ENCODE data around the gene ICE2. TPM values are rescaled to one million over a fixed set of nuclear protein-coding genes. Genes with fewer than 3 reads are reported as not detected.

Gene ICE2
- total and polyA plus RNA-seq, 4 donors: 10.0 to 67.5 (median 23.6) TPM

DNA sequence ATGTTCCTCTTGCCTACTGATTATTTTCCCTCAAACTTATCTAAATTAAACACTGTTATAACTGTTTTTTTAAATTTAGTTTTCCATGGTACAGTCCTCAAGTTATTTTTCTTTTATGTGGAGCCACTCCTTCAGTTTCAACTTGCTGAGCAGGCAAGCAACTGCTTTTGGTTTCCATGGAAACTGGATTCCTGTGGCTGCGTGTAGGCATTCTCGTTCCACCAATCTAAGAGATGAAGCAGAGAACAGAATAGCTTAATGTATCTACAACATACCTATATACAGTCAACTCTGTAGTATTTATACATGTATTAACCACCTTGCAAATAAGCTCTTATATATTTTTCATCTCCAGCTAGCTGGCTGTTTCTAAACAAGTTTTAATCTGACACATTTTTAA is 55.4 kb downstream of the ICE2 start:
- no peak overlapping the region for H3K9ac ChIP-seq (ENCODE audit: insufficient read depth in 1 of 2, low read length in 2 of 2)
- whole genome bisulfite sequencing, 2 donors: 22 to 42% methylated on average over 2 of the region's 2 CpGs
- H3K36me3 ChIP-seq (ENCODE audit: control insufficient read depth in 4 of 4, insufficient read depth in 4 of 4, low read length in 4 of 4): peaks cover 1 to 10% (median 3%) of the 10 kb centered on the region in 4 donors
- H3K27ac ChIP-seq (ENCODE audit: low read depth in 1 of 2, low read length in 1 of 2): no peak overlapping the region
- H3K9me3 ChIP-seq (ENCODE audit: control insufficient read depth in 4 of 4, insufficient read depth in 3 of 4, low read length in 3 of 4): no peaks in the 10 kb centered on the region
- no peak overlapping the region for H3K4me3 ChIP-seq
- DNase-seq: peak; percentile 79 to 93 (median 90)
- TF ChIP-seq, protein P1, sequence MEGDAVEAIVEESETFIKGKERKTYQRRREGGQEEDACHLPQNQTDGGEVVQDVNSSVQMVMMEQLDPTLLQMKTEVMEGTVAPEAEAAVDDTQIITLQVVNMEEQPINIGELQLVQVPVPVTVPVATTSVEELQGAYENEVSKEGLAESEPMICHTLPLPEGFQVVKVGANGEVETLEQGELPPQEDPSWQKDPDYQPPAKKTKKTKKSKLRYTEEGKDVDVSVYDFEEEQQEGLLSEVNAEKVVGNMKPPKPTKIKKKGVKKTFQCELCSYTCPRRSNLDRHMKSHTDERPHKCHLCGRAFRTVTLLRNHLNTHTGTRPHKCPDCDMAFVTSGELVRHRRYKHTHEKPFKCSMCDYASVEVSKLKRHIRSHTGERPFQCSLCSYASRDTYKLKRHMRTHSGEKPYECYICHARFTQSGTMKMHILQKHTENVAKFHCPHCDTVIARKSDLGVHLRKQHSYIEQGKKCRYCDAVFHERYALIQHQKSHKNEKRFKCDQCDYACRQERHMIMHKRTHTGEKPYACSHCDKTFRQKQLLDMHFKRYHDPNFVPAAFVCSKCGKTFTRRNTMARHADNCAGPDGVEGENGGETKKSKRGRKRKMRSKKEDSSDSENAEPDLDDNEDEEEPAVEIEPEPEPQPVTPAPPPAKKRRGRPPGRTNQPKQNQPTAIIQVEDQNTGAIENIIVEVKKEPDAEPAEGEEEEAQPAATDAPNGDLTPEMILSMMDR (IDR thresholded peaks at IDR 0.05; ENCODE audit: control extremely low read depth, extremely low read depth): no peak
- peaks cover 0 to 52% (median 18%) of the 10 kb centered on the region in 5 donors for H3K4me1 ChIP-seq (ENCODE audit: control insufficient read depth in 5 of 5, insufficient read depth in 5 of 5, low read length in 5 of 5)
- no peak for ATAC-seq (ENCODE audit: insufficient read depth, low FRiP score)
- no peaks in the 10 kb centered on the region for H3K27me3 ChIP-seq (ENCODE audit: control insufficient read depth in 3 of 3, insufficient read depth in 3 of 3, low read length in 2 of 3)

DNA sequence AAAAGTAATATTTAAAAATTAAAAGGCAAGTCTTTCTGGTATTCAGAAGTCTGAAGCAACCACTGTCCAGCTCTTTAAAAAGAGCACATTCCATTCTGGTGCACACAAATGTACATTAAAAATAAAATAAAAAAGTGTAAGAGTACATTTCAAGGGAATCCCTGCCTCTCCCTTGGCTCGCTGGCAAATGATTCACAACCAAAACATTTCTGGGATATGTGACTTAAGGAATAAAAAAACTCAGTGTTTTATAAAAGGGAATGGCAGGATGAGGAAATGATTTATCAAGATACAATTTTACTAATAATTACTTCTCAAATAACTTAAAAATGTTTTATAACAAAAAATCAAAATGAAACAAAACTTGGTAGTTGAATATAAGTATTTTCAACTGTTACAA is 57.4 kb downstream of the ICE2 start:
- H3K4me3 ChIP-seq: no peak overlapping the region
- no peaks in the 10 kb centered on the region for H3K9me3 ChIP-seq (ENCODE audit: control insufficient read depth in 4 of 4, insufficient read depth in 3 of 4, low read length in 3 of 4)
- TF ChIP-seq, protein P1 (IDR thresholded peaks at IDR 0.05; ENCODE audit: control extremely low read depth, extremely low read depth): no peak
- DNase-seq (no peak), ATAC-seq (ENCODE audit: insufficient read depth, low FRiP score) (no peak)
- H3K27me3 ChIP-seq (ENCODE audit: control insufficient read depth in 3 of 3, insufficient read depth in 3 of 3, low read length in 2 of 3): no peaks in the 10 kb centered on the region
- H3K4me1 ChIP-seq (ENCODE audit: control insufficient read depth in 5 of 5, insufficient read depth in 5 of 5, low read length in 5 of 5): peaks cover 0 to 40% (median 14%) of the 10 kb centered on the region in 5 donors
- WGBS, 2 donors: 80 to 87% methylated on average over 1 of the region's 1 CpG
- peaks cover 0 to 10% (median 3%) of the 10 kb centered on the region in 4 donors for H3K36me3 ChIP-seq (ENCODE audit: control insufficient read depth in 4 of 4, insufficient read depth in 4 of 4, low read length in 4 of 4)
- H3K9ac ChIP-seq (ENCODE audit: insufficient read depth in 1 of 2, low read length in 2 of 2): no peak overlapping the region
- no peak overlapping the region for H3K27ac ChIP-seq (ENCODE audit: low read depth in 1 of 2, low read length in 1 of 2)

DNA sequence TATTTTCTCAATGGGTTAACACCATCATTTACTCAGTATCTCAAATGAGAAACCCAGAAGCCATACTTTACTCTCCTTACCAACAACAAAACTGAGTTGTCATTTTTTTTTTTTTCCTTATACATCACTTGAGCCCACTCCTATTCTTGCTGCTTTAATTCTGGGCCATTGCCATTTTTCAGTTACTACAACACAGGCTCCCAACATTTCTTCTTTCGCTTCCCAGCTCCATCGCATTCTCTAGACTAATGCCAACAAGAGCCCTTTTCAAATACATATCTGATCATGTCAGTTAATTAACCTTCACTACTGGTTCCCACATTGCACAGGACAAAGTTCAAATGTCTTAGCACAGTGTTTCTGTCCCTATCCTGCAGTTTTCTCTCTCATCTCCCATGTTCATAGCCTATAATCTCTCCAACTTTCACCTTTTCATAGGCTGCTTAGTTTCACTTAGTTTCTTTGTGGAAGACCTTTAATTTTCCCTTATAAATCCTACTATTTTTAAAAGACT is 58.7 kb downstream of the ICE2 start:
- H3K9me3 ChIP-seq (ENCODE audit: control insufficient read depth in 4 of 4, insufficient read depth in 3 of 4, low read length in 3 of 4): no peaks in the 10 kb centered on the region
- H3K4me3 ChIP-seq: no peak overlapping the region
- TF ChIP-seq, protein P1 (IDR thresholded peaks at IDR 0.05; ENCODE audit: control extremely low read depth, extremely low read depth): no peak
- 73 to 91% methylated on average over 2 of the region's 2 CpGs for WGBS, 2 donors
- no peak for ATAC-seq (ENCODE audit: insufficient read depth, low FRiP score)
- H3K36me3 ChIP-seq (ENCODE audit: control insufficient read depth in 4 of 4, insufficient read depth in 4 of 4, low read length in 4 of 4): peaks cover 0 to 7% (median 3%) of the 10 kb centered on the region in 4 donors
- peak in 2 of 3 donors; percentile 52 to 55 for DNase-seq
- no peak overlapping the region for H3K27ac ChIP-seq (ENCODE audit: low read depth in 1 of 2, low read length in 1 of 2)
- H3K27me3 ChIP-seq (ENCODE audit: control insufficient read depth in 3 of 3, insufficient read depth in 3 of 3, low read length in 2 of 3): no peaks in the 10 kb centered on the region
- H3K9ac ChIP-seq (ENCODE audit: insufficient read depth in 1 of 2, low read length in 2 of 2): peak overlapping the region in 1 of 2 donors; percentile 34
- H3K4me1 ChIP-seq (ENCODE audit: control insufficient read depth in 5 of 5, insufficient read depth in 5 of 5, low read length in 5 of 5): peaks cover 0 to 33% (median 11%) of the 10 kb centered on the region in 5 donors

DNA sequence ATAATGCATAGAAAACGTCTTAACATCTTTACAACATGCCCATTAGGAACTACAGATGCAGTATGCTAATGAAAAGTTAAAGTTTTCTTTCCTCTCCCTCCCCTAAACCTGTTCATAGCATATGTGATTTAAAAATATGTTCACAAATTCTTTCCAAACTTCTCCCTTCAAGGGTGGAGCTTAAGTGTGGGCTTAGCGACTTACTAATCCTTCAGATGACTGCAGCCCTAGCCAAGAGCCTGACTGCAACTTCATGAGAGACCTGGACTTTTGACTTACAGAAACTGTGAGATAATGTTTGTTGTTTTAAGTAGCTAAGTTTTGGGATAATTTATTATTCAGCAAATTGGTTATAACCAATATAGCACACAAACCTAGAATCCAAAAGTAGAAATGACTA is 59.2 kb downstream of the ICE2 start:
- whole genome bisulfite sequencing, 2 donors: 76 to 78% methylated on average over 2 of the region's 2 CpGs
- Histone ChIP-seq H3K36me3 (ENCODE audit: control insufficient read depth in 4 of 4, insufficient read depth in 4 of 4, low read length in 4 of 4) (peaks cover 0 to 7% (median 3%) of the 10 kb centered on the region in 4 donors), H3K9me3 (ENCODE audit: control insufficient read depth in 4 of 4, insufficient read depth in 3 of 4, low read length in 3 of 4) (no peaks in the 10 kb centered on the region), H3K9ac (ENCODE audit: insufficient read depth in 1 of 2, low read length in 2 of 2) (no peak overlapping the region), H3K27ac (ENCODE audit: low read depth in 1 of 2, low read length in 1 of 2) (no peak overlapping the region), H3K4me1 (ENCODE audit: control insufficient read depth in 5 of 5, insufficient read depth in 5 of 5, low read length in 5 of 5) (peaks cover 0 to 30% (median 11%) of the 10 kb centered on the region in 5 donors), H3K4me3 (no peak overlapping the region), H3K27me3 (ENCODE audit: control insufficient read depth in 3 of 3, insufficient read depth in 3 of 3, low read length in 2 of 3) (no peaks in the 10 kb centered on the region)
- DNase-seq (peak in 1 of 3 donors; percentile 68), ATAC-seq (ENCODE audit: insufficient read depth, low FRiP score) (no peak)
- TF ChIP-seq, protein P1 (IDR thresholded peaks at IDR 0.05; ENCODE audit: control extremely low read depth, extremely low read depth): no peak

All from lung (tissue), 12 donors.